GM19351 (cell line): ENCODE data around the gene SSH2.

Experiments used
- ATAC-seq: cut with Tn5 transposase; IDR thresholded peaks from one replicate; pipeline ENCODE4 v1.9.1; 2021; ENCODE audit warnings: mild to moderate bottlenecking, moderate library complexity; ENCODE audit not compliant: unreplicated experiment

SSH2 gene

GRCh38 chr17:29582772-29583171, 347.3 kb downstream of the SSH2 start:
- ATAC-seq = no peak

GRCh38 chr17:29582254-29582765, 347.7 kb downstream of the SSH2 start:
- ATAC-seq = no peak

GRCh38 chr17:29581583-29582253, 348.3 kb downstream of the SSH2 start:
- no peak for ATAC-seq

- ATAC-seq = no peak
Observed at GRCh38 chr17:29579866-29580771, 349.9 kb downstream of the SSH2 start.

- ATAC-seq = no peak
Observed at GRCh38 chr17:29578626-29579485, 351.2 kb downstream of the SSH2 start.

GRCh38 chr17:29577385-29578211, 352.4 kb downstream of the SSH2 start:
- no peak for ATAC-seq

- ATAC-seq = no peak
Observed at GRCh38 chr17:29577001-29577370, 353.0 kb downstream of the SSH2 start.

GRCh38 chr17:29576214-29577000, 353.6 kb downstream of the SSH2 start:
- ATAC-seq = no peak
